ENCODE measurements around the gene TRIM24.

Gene TRIM24

DNA sequence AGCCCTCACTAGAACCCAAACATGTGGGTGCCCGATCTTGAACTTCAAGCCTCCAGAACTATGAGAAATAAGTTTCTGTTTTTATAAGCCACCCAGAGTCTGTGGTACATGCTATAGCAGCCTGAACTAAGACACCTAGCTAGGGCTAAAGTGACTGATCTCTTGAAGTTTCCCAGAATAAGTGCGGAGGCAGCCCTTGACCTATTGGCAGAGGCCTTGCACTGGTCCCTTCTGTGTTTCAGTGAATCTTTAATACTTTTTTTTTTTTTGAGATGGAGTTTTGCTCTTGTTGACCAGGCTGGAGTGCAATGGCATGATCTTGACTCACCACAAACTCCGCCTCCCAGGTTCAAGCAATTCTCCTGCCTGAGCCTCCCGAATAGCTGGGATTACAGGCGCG, 156.0 kb downstream of the TRIM24 start:
- Histone ChIP-seq H3K36me3 (ENCODE audit: insufficient read depth, insufficient read length, low read length) (no peaks in the 10 kb centered on the region), H3K9ac (ENCODE audit: insufficient read length, low read depth) (no peak overlapping the region), H3K4me3 (ENCODE audit: insufficient read length, low read depth) (no peak overlapping the region), H3K4me1 (ENCODE audit: insufficient read depth, insufficient read length) (no peaks in the 10 kb centered on the region), H3K9me3 (ENCODE audit: insufficient read depth, low read length) (no peaks in the 10 kb centered on the region), H3K27me3 (ENCODE audit: insufficient read depth, insufficient read length) (no peaks in the 10 kb centered on the region)
- DNase-seq (ENCODE audit: low read depth, low spot score): no peak
- TF ChIP-seq ZNF274 (IDR thresholded peaks at IDR 0.05; ENCODE audit: low read depth, low read length): no peak
- no peak for TF ChIP-seq YY1 (IDR thresholded peaks at IDR 0.05; ENCODE audit: insufficient read depth, insufficient read length)

DNA sequence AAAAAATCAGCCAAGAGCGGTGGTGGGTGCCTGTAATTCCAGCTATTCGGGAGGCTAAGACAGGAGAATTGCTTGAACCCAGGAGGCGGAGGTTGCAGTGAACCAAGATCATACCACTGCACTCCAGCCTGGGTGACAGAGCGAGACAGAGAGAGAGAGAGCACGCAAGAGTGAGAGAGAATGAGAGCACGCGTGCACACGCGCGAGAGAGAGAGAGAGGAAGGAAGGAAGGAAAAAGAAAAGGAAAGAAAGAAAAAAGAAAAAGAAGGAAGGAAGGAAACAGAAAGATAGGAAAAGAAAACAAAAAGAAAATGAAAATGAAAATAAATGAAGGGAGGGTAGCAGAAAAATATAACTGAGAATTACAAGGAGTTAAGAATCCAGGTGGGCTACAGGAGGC, 158.4 kb downstream of the TRIM24 start:
- Histone ChIP-seq H3K9me3 (ENCODE audit: insufficient read depth, low read length) (no peaks in the 10 kb centered on the region), H3K9ac (ENCODE audit: insufficient read length, low read depth) (no peak overlapping the region), H3K36me3 (ENCODE audit: insufficient read depth, insufficient read length, low read length) (no peaks in the 10 kb centered on the region), H3K4me3 (ENCODE audit: insufficient read length, low read depth) (no peak overlapping the region), H3K4me1 (ENCODE audit: insufficient read depth, insufficient read length) (no peaks in the 10 kb centered on the region), H3K27me3 (ENCODE audit: insufficient read depth, insufficient read length) (no peaks in the 10 kb centered on the region)
- TF ChIP-seq SUZ12 (IDR thresholded peaks at IDR 0.05; ENCODE audit: extremely low read depth, insufficient read depth, insufficient read length) (no peak), YY1 (IDR thresholded peaks at IDR 0.05; ENCODE audit: insufficient read depth, insufficient read length) (no peak), ZNF274 (IDR thresholded peaks at IDR 0.05; ENCODE audit: low read depth, low read length) (no peak)
- DNase-seq (ENCODE audit: low read depth, low spot score): no peak

DNA sequence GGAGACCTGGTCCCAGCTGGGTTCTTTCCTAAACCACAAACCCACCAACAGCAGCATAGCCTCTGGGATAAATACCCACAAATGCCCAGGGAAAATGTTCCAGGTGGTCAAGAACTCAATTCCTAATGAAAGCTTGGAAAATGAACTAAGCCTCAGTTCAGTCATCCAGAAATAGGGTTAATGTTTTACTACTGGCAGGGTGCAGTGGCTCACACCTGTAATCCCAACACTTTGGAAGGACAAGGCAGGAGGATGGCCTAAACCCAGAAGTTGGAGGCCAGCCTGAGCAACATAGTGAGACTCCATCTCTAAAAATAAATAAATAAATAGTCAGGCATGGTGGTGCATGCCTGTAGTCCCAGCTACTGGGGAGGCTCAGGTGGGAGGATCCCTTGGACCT, 158.9 kb downstream of the TRIM24 start:
- H3K4me1 ChIP-seq (ENCODE audit: insufficient read depth, insufficient read length): no peaks in the 10 kb centered on the region
- no peaks in the 10 kb centered on the region for H3K27me3 ChIP-seq (ENCODE audit: insufficient read depth, insufficient read length)
- no peak for DNase-seq (ENCODE audit: low read depth, low spot score)
- H3K36me3 ChIP-seq (ENCODE audit: insufficient read depth, insufficient read length, low read length): no peaks in the 10 kb centered on the region
- no peak overlapping the region for H3K9ac ChIP-seq (ENCODE audit: insufficient read length, low read depth)
- no peak overlapping the region for H3K4me3 ChIP-seq (ENCODE audit: insufficient read length, low read depth)
- TF ChIP-seq ZNF274 (IDR thresholded peaks at IDR 0.05; ENCODE audit: low read depth, low read length) (no peak), YY1 (IDR thresholded peaks at IDR 0.05; ENCODE audit: insufficient read depth, insufficient read length) (no peak), SUZ12 (IDR thresholded peaks at IDR 0.05; ENCODE audit: extremely low read depth, insufficient read depth, insufficient read length) (no peak)
- H3K9me3 ChIP-seq (ENCODE audit: insufficient read depth, low read length): no peaks in the 10 kb centered on the region

DNA sequence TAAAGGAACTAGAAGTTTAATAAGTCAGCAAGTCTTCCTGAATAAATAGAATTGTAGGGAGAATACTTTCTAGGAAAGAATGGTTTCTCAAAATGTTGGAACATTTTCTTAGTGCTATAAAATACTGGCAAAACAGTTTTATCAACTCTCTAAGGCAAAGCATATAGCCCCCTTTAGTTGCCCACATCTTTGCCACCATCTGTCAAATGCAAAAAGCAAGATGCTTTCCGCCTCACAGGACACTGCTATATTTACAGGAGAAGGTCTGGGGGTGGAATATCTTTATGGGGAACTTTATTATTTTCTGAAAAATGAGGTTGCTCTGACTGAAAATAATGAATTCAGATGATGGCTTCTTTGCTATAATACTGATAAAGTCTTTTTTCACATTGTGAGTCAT, 162.8 kb downstream of the TRIM24 start:
- H3K9ac ChIP-seq (ENCODE audit: insufficient read length, low read depth): no peak overlapping the region
- H3K27me3 ChIP-seq (ENCODE audit: insufficient read depth, insufficient read length): no peaks in the 10 kb centered on the region
- H3K36me3 ChIP-seq (ENCODE audit: insufficient read depth, insufficient read length, low read length): no peaks in the 10 kb centered on the region
- no peaks in the 10 kb centered on the region for H3K4me1 ChIP-seq (ENCODE audit: insufficient read depth, insufficient read length)
- TF ChIP-seq ZNF274 (IDR thresholded peaks at IDR 0.05; ENCODE audit: low read depth, low read length) (no peak), SUZ12 (IDR thresholded peaks at IDR 0.05; ENCODE audit: extremely low read depth, insufficient read depth, insufficient read length) (no peak), YY1 (IDR thresholded peaks at IDR 0.05; ENCODE audit: insufficient read depth, insufficient read length) (no peak)
- H3K4me3 ChIP-seq (ENCODE audit: insufficient read length, low read depth): no peak overlapping the region
- DNase-seq (ENCODE audit: low read depth, low spot score): no peak
- H3K9me3 ChIP-seq (ENCODE audit: insufficient read depth, low read length): no peaks in the 10 kb centered on the region

DNA sequence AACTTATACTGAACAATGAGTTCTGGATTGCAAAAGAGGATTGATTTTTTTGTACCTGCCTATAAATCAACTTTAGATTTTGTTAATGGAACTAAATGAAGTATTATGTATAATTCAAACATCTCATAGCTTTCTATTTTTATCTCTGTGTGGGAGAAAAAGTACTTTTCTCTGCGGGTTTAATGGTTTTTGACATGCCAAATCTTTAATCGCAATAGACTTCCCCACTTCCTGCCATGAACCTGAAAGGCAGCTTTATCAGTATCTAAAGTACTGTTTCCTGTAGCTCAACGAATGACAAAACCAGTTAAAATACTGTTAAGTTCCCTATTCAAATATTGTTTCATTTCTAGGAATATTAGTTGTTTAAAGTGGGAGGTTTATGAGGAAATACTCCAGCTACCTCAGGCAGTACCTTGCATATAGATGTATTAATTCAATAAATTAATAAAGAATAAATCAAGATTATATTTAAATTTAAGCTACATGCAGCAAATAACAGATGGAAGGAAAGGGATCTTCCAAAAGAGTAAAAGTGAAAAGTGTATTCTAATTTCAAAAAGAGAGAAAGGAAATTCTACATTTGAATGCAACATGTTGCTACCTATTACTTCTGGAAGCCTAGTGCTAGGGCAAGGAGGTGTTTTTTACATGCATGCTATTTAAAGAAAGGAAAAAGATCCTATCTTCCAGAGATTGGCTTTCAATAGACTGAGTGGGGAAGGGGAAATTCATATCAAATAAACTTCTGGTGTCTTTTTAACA, 165.2 kb downstream of the TRIM24 start:
- no peak overlapping the region for H3K9ac ChIP-seq (ENCODE audit: insufficient read length, low read depth)
- no peak for DNase-seq (ENCODE audit: low read depth, low spot score)
- H3K4me1 ChIP-seq (ENCODE audit: insufficient read depth, insufficient read length): no peaks in the 10 kb centered on the region
- TF ChIP-seq ZNF274 (IDR thresholded peaks at IDR 0.05; ENCODE audit: low read depth, low read length) (no peak), SUZ12 (IDR thresholded peaks at IDR 0.05; ENCODE audit: extremely low read depth, insufficient read depth, insufficient read length) (no peak), YY1 (IDR thresholded peaks at IDR 0.05; ENCODE audit: insufficient read depth, insufficient read length) (no peak)
- H3K27me3 ChIP-seq (ENCODE audit: insufficient read depth, insufficient read length): no peaks in the 10 kb centered on the region
- H3K4me3 ChIP-seq (ENCODE audit: insufficient read length, low read depth): no peak overlapping the region
- H3K9me3 ChIP-seq (ENCODE audit: insufficient read depth, low read length): no peaks in the 10 kb centered on the region
- no peaks in the 10 kb centered on the region for H3K36me3 ChIP-seq (ENCODE audit: insufficient read depth, insufficient read length, low read length)

DNA sequence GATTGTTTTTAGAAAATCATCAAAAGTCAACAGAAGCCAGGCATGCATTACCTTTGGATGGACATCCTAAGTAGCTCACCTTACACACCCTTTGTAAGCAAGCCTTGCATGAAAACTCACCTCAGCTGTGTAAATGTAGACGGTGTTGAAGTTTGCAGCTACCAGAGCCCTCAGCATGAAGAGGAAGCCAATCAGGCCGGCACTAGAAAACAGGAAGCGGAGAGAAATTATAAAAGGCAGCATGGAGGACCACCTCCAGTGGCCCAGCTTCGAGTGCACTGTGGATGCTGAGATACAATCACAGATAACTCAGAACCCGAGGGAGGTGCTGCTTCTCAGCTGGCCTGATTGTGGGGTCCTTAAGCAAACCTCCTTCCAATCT, 165.8 kb downstream of the TRIM24 start:
- no peak overlapping the region for H3K9ac ChIP-seq (ENCODE audit: insufficient read length, low read depth)
- no peaks in the 10 kb centered on the region for H3K4me1 ChIP-seq (ENCODE audit: insufficient read depth, insufficient read length)
- no peaks in the 10 kb centered on the region for H3K36me3 ChIP-seq (ENCODE audit: insufficient read depth, insufficient read length, low read length)
- TF ChIP-seq ZNF274 (IDR thresholded peaks at IDR 0.05; ENCODE audit: low read depth, low read length): no peak
- TF ChIP-seq YY1 (IDR thresholded peaks at IDR 0.05; ENCODE audit: insufficient read depth, insufficient read length): no peak
- TF ChIP-seq SUZ12 (IDR thresholded peaks at IDR 0.05; ENCODE audit: extremely low read depth, insufficient read depth, insufficient read length): no peak
- no peak overlapping the region for H3K4me3 ChIP-seq (ENCODE audit: insufficient read length, low read depth)
- H3K27me3 ChIP-seq (ENCODE audit: insufficient read depth, insufficient read length): no peaks in the 10 kb centered on the region
- no peaks in the 10 kb centered on the region for H3K9me3 ChIP-seq (ENCODE audit: insufficient read depth, low read length)
- DNase-seq (ENCODE audit: low read depth, low spot score): no peak

DNA sequence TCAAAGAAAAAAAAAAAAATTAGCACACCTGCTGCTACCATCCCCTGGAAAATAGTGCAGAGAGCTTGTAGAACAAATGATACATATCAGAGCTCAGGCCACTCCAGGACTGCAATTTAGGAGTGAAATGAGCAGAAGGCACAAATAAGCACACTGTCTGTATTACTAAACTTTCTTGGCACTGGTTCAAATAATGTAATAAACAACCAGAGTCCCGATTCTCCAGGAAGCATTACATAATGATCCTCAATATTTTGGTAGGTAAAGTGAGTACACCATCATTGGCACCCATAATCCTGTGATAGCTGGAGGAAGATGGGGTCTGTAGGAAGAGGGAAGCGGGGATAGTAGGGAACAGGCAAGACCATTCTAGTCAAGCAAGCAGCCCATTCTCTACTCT, 166.8 kb downstream of the TRIM24 start:
- DNase-seq (ENCODE audit: low read depth, low spot score): no peak
- H3K36me3 ChIP-seq (ENCODE audit: insufficient read depth, insufficient read length, low read length): no peaks in the 10 kb centered on the region
- H3K4me3 ChIP-seq (ENCODE audit: insufficient read length, low read depth): no peak overlapping the region
- H3K9ac ChIP-seq (ENCODE audit: insufficient read length, low read depth): no peak overlapping the region
- H3K4me1 ChIP-seq (ENCODE audit: insufficient read depth, insufficient read length): no peaks in the 10 kb centered on the region
- TF ChIP-seq YY1 (IDR thresholded peaks at IDR 0.05; ENCODE audit: insufficient read depth, insufficient read length) (no peak), SUZ12 (IDR thresholded peaks at IDR 0.05; ENCODE audit: extremely low read depth, insufficient read depth, insufficient read length) (no peak), ZNF274 (IDR thresholded peaks at IDR 0.05; ENCODE audit: low read depth, low read length) (no peak)
- no peaks in the 10 kb centered on the region for H3K27me3 ChIP-seq (ENCODE audit: insufficient read depth, insufficient read length)
- no peaks in the 10 kb centered on the region for H3K9me3 ChIP-seq (ENCODE audit: insufficient read depth, low read length)

Measured in NT2/D1 (cell line).